ENCODE results near the gene LAMA4.

LAMA4 gene

GRCh38 chr6:112272799-112273198 is 18.4 kb upstream of the LAMA4 start:
- no peak for DNase-seq (ENCODE audit: low read depth in 2 of 2)

GRCh38 chr6:112270756-112271155 is 16.4 kb upstream of the LAMA4 start:
- no peak for DNase-seq (ENCODE audit: low read depth in 2 of 2)

GRCh38 chr6:112269979-112270566 is 15.7 kb upstream of the LAMA4 start:
- DNase-seq (ENCODE audit: low read depth in 2 of 2) = no peak

GRCh38 chr6:112269114-112269513 is 14.7 kb upstream of the LAMA4 start:
- no peak for DNase-seq (ENCODE audit: low read depth in 2 of 2)

- DNase-seq (ENCODE audit: low read depth in 2 of 2) = no peak
Measured at GRCh38 chr6:112268654-112269053, 14.3 kb upstream of the LAMA4 start.

GRCh38 chr6:112268019-112268418 is 13.7 kb upstream of the LAMA4 start:
- no peak for DNase-seq (ENCODE audit: low read depth in 2 of 2)

- no peak for DNase-seq (ENCODE audit: low read depth in 2 of 2)
Measured at GRCh38 chr6:112266331-112266730, 12.0 kb upstream of the LAMA4 start.

- DNase-seq (ENCODE audit: low read depth in 2 of 2) = no peak
Measured at GRCh38 chr6:112259337-112259675, 4.9 kb upstream of the LAMA4 start.

- DNase-seq (ENCODE audit: low read depth in 2 of 2) = no peak
Measured at GRCh38 chr6:112258642-112259336, 4.4 kb upstream of the LAMA4 start.

GRCh38 chr6:112257178-112257855 is 3.0 kb upstream of the LAMA4 start:
- DNase-seq (ENCODE audit: low read depth in 2 of 2) = no peak

- DNase-seq (ENCODE audit: low read depth in 2 of 2) = no peak
Measured at GRCh38 chr6:112254921-112255320, 554 bp upstream of the LAMA4 start.

GRCh38 chr6:112253498-112253840 is 898 bp downstream of the LAMA4 start:
- DNase-seq (ENCODE audit: low read depth in 2 of 2) = no peak

GRCh38 chr6:112252571-112253497 is 1.5 kb downstream of the LAMA4 start:
- DNase-seq (ENCODE audit: low read depth in 2 of 2) = no peak

- DNase-seq (ENCODE audit: low read depth in 2 of 2) = no peak
Measured at GRCh38 chr6:112251171-112251875, 3.0 kb downstream of the LAMA4 start.

GRCh38 chr6:112249489-112249888 is 4.9 kb downstream of the LAMA4 start:
- no peak for DNase-seq (ENCODE audit: low read depth in 2 of 2)

- DNase-seq (ENCODE audit: low read depth in 2 of 2) = no peak
Measured at GRCh38 chr6:112247275-112247674, 7.1 kb downstream of the LAMA4 start.

GRCh38 chr6:112245511-112246203 is 8.7 kb downstream of the LAMA4 start:
- no peak for DNase-seq (ENCODE audit: low read depth in 2 of 2)

GRCh38 chr6:112243861-112244827 is 10.2 kb downstream of the LAMA4 start:
- no peak for DNase-seq (ENCODE audit: low read depth in 2 of 2)

GRCh38 chr6:112241820-112242429 is 12.4 kb downstream of the LAMA4 start:
- no peak for DNase-seq (ENCODE audit: low read depth in 2 of 2)
